ENCODE data around the gene PTS.

The PTS gene

DNA sequence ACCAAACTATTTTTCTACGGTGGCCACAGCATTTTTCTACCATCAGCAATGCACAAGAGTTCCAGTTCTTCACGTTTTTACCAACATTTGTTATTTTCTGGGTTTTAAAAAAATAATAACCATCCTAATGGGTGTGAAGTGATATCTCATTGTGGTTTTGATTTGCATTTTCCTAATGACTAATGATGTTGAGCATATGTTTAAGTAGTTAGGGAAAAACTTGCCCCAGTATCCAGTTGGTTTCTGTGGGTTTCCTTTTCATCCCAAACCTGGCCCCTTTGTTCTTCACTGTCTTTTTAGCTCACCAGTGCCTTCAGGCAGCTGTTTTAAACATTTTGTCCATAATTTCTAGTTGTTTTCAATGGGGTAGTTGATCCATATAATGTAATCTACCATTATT is 14.7 kb upstream of the PTS start:
- H3K4me1 ChIP-seq (ENCODE audit: insufficient read depth, low read length): no peaks in the 10 kb centered on the region
- no peak overlapping the region for H3K9ac ChIP-seq (ENCODE audit: low read depth, low read length)
- H3K9me3 ChIP-seq (ENCODE audit: control insufficient read depth, insufficient read depth, low read length): no peaks in the 10 kb centered on the region
- no peaks in the 10 kb centered on the region for H3K36me3 ChIP-seq (ENCODE audit: insufficient read depth, low read length)

- H3K36me3 ChIP-seq (ENCODE audit: insufficient read depth, low read length): no peaks in the 10 kb centered on the region
- no peak overlapping the region for H3K9ac ChIP-seq (ENCODE audit: low read depth, low read length)
- no peaks in the 10 kb centered on the region for H3K4me1 ChIP-seq (ENCODE audit: insufficient read depth, low read length)
- H3K9me3 ChIP-seq (ENCODE audit: control insufficient read depth, insufficient read depth, low read length): no peaks in the 10 kb centered on the region
Observed at GRCh38 chr11:112212290-112212689, 13.9 kb upstream of the PTS start.

DNA sequence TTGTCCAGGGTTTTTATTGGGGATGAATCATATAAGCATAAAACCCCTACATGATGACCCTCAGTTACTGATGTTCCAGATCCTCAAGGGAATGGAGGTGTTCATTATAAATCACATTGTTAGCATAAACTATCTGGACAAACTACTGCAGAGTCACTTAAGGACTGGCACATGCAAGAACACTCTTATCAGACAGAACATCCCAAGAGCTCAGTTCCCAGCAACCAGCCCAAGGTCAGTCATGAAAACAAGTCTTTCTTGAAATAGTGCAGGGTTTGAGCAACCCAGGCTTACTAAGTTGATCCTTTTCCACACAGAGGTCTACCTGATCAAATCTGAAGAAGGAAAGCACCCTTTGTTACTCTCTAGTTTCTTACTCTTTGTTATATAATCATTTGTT is 13.5 kb upstream of the PTS start:
- H3K36me3 ChIP-seq (ENCODE audit: insufficient read depth, low read length): no peaks in the 10 kb centered on the region
- no peaks in the 10 kb centered on the region for H3K4me1 ChIP-seq (ENCODE audit: insufficient read depth, low read length)
- no peak overlapping the region for H3K9ac ChIP-seq (ENCODE audit: low read depth, low read length)
- H3K9me3 ChIP-seq (ENCODE audit: control insufficient read depth, insufficient read depth, low read length): no peaks in the 10 kb centered on the region

DNA sequence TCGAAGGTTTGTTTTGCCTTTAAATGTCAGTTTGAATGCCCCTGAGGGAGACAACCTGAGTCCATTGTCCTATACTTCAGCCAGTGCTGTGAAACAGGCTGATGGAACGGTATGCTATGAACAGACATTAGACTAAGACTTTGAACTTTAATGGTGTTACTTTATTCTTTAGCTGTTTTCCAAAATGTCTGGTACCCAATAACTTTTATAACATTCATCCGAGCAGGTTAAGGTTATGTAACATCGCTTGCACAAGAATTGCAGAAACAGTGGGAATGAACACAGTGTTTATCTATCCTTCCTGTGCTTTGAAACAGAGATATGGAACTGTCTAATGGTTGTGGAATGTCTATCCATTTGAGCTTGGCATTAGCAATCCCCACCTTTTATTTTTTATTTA is 12.5 kb upstream of the PTS start:
- Histone ChIP-seq H3K36me3 (ENCODE audit: insufficient read depth, low read length) (no peaks in the 10 kb centered on the region), H3K9ac (ENCODE audit: low read depth, low read length) (no peak overlapping the region), H3K9me3 (ENCODE audit: control insufficient read depth, insufficient read depth, low read length) (no peaks in the 10 kb centered on the region), H3K4me1 (ENCODE audit: insufficient read depth, low read length) (no peaks in the 10 kb centered on the region)

DNA sequence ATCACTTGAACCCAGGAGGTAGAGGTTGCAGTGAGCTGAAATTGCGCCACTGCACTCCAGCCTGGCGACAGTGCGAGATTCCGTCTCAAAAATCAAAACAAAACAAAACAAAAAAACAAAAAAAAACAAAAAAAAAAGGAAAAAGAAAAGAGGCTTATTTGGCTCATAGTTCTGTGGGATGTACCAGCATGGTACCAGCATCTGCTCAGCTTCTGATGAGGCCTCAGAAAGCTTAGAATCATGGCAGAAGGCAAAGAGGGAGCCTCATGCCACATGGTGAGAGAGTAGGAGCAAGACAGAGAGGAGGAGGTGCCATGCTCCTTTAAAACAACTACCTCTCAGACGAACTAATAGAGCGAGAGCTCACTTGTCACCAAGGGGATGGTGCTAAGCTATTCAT is 10.6 kb upstream of the PTS start:
- Histone ChIP-seq H3K4me1 (ENCODE audit: insufficient read depth, low read length) (no peaks in the 10 kb centered on the region), H3K9ac (ENCODE audit: low read depth, low read length) (no peak overlapping the region), H3K36me3 (ENCODE audit: insufficient read depth, low read length) (no peaks in the 10 kb centered on the region), H3K9me3 (ENCODE audit: control insufficient read depth, insufficient read depth, low read length) (no peaks in the 10 kb centered on the region)

- Histone ChIP-seq H3K9ac (ENCODE audit: low read depth, low read length) (no peak overlapping the region), H3K4me1 (ENCODE audit: insufficient read depth, low read length) (no peaks in the 10 kb centered on the region), H3K36me3 (ENCODE audit: insufficient read depth, low read length) (no peaks in the 10 kb centered on the region), H3K9me3 (ENCODE audit: control insufficient read depth, insufficient read depth, low read length) (no peaks in the 10 kb centered on the region)
Observed at GRCh38 chr11:112216561-112217105, 9.6 kb upstream of the PTS start.

- no peaks in the 10 kb centered on the region for H3K9me3 ChIP-seq (ENCODE audit: control insufficient read depth, insufficient read depth, low read length)
- H3K4me1 ChIP-seq (ENCODE audit: insufficient read depth, low read length): no peaks in the 10 kb centered on the region
Observed at GRCh38 chr11:112219476-112220232, 6.6 kb upstream of the PTS start.

DNA sequence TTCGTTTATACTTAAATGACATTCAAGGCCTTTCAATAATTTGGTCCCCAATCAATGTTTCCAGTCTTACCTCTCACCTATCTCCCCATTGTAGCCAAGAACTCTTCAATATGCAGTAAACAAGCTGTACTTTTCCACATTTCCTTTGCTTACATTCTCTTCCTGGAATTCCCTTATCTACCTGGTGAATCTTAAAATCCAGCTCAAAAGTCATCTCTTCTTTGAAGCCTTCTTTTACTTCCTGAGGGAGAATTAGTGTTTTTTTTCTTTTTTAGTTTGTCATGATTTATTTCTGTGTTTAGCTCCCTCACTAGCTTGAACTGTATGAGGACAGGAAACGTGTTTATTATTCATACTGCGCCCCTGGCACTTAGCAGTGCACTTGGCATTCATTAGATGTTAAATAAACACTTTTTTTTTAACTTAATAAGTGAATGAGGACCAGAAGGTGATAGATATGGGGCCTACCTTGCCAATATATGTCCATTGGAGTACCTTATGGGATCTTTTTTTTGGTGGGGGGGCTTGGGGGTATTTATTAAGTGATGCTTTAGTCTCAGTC is 4.9 kb upstream of the PTS start:
- Histone ChIP-seq H3K36me3 (ENCODE audit: insufficient read depth, low read length) (no peaks in the 10 kb centered on the region), H3K4me1 (ENCODE audit: insufficient read depth, low read length) (no peaks in the 10 kb centered on the region), H3K9me3 (ENCODE audit: control insufficient read depth, insufficient read depth, low read length) (no peaks in the 10 kb centered on the region), H3K9ac (ENCODE audit: low read depth, low read length) (no peak overlapping the region)

More at GRCh38 chr11:112219476-112220232, 6.6 kb upstream of the PTS start:
- Histone ChIP-seq H3K9ac (ENCODE audit: low read depth, low read length) (no peak overlapping the region), H3K36me3 (ENCODE audit: insufficient read depth, low read length) (no peaks in the 10 kb centered on the region)

- Histone ChIP-seq H3K9ac (ENCODE audit: low read depth, low read length) (no peak overlapping the region), H3K36me3 (ENCODE audit: insufficient read depth, low read length) (no peaks in the 10 kb centered on the region), H3K4me1 (ENCODE audit: insufficient read depth, low read length) (no peaks in the 10 kb centered on the region), H3K9me3 (ENCODE audit: control insufficient read depth, insufficient read depth, low read length) (no peaks in the 10 kb centered on the region)
Observed at GRCh38 chr11:112222303-112222702, 3.9 kb upstream of the PTS start.

DNA sequence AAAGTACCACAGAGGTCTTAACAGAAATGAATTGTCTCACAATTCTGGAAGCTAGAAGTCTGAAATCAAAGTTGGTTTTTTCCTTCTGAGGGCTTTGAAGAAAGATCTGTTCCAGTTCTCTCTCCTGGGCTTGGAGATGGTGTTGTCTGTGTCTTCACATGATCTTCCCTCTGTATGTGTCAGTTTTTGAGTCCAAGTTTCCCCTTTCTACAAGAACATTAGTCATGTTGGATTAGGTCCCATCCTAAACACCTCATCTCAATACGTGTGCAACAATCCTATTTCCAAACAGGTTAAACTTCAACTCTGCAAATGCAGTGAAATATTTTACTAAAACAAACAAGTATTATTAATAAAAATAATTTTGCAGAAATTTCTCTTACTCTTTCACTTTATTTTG is 3.1 kb upstream of the PTS start:
- no peaks in the 10 kb centered on the region for H3K9me3 ChIP-seq (ENCODE audit: control insufficient read depth, insufficient read depth, low read length)
- H3K4me1 ChIP-seq (ENCODE audit: insufficient read depth, low read length): no peaks in the 10 kb centered on the region
- H3K36me3 ChIP-seq (ENCODE audit: insufficient read depth, low read length): no peaks in the 10 kb centered on the region
- H3K9ac ChIP-seq (ENCODE audit: low read depth, low read length): no peak overlapping the region

DNA sequence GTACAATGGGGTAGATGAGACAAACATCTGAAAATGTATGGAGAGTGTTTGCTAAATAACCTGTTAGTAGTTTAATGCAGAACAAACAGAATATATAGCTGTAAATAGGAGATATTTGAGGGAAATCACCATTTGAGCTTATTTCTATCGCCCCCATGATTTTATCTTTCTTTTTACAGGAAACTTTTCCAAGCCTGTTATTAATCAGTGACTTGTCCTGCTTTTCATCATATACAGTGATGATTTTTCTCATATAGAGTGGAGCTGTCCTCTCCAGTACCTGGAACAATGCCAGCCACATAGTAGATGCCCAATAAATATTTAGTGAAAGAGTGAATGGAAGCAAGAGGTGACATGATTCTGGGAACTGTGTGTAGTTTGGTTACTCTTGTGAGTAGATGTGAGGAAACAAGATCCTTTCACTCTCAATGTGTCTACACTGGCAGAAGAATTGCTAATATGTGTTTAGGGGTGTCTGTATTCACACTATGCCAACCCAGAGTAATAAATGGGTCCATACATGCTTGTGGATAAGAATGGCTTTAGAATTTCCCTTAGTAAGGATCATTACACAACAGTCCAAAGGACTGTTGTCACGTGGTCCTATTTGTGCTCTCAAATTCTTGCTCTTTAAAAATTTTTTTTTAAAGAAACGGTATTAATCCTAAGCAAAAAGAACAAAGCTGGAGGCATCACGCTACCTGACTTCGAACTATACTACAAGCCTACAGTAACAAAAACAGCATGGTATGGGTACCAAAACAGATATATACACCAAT is 2.3 kb upstream of the PTS start:
- no peaks in the 10 kb centered on the region for H3K36me3 ChIP-seq (ENCODE audit: insufficient read depth, low read length)
- H3K4me1 ChIP-seq (ENCODE audit: insufficient read depth, low read length): no peaks in the 10 kb centered on the region
- H3K9ac ChIP-seq (ENCODE audit: low read depth, low read length): no peak overlapping the region
- no peaks in the 10 kb centered on the region for H3K9me3 ChIP-seq (ENCODE audit: control insufficient read depth, insufficient read depth, low read length)

- H3K4me1 ChIP-seq (ENCODE audit: insufficient read depth, low read length): no peaks in the 10 kb centered on the region
- H3K9me3 ChIP-seq (ENCODE audit: control insufficient read depth, insufficient read depth, low read length): no peaks in the 10 kb centered on the region
- peak overlapping the region; percentile 92 for H3K9ac ChIP-seq (ENCODE audit: low read depth, low read length)
- H3K36me3 ChIP-seq (ENCODE audit: insufficient read depth, low read length): peaks cover 3% of the 10 kb centered on the region; the same call in 1 of the 2 replicates
Observed at GRCh38 chr11:112225753-112226061, 521 bp upstream of the PTS start.

DNA sequence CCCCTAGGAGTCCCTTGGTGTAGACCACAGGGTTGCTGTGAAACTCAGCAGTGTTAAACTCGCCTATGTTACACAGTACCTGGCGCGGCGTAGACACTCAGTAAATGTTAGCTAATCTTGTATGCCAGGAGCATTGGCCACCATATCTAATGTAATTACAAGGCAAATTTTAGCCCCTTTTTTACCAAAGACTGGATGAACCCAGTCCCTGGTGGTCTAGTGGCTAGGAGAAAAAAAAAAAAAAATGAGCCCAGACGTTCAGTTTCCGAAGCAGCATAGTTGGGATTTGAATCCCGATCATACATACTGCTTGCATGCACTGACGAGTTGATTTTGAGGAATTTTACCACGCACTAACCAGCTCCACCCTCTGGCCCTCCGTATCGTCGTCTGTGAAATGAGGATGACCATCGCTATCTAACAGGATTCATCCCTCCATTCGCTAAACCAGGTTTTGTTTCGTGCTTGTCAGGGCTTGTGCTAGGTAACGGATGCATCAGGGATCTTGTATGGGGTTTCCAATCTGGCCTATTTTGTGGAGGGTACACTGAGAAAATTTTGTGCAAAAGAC is 688 bp downstream of the PTS start:
- peaks cover 3% of the 10 kb centered on the region; the same call in 1 of the 2 replicates for H3K36me3 ChIP-seq (ENCODE audit: insufficient read depth, low read length)
- no peaks in the 10 kb centered on the region for H3K9me3 ChIP-seq (ENCODE audit: control insufficient read depth, insufficient read depth, low read length)
- H3K9ac ChIP-seq (ENCODE audit: low read depth, low read length): peak overlapping the region; percentile 92
- H3K4me1 ChIP-seq (ENCODE audit: insufficient read depth, low read length): no peaks in the 10 kb centered on the region

DNA sequence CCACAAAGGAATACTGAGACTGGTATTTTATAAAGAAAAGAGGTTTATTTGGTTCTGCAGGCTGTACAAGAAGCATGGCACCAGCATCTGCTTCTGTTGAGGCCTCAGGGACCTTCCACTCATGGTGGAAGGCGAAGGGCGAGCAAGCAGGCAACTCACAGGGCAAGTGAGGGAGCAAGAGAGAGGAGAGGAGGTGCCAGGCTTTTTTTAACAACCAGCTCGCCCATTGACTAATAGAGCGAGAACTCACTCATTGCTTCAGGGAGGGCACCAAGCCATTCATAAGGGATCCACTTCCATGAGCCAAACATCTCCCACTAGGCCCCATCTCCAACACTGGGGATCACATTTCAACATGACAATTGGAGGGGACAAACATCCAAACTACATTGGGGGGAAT is 1.2 kb downstream of the PTS start:
- H3K9me3 ChIP-seq (ENCODE audit: control insufficient read depth, insufficient read depth, low read length): no peaks in the 10 kb centered on the region
- peaks cover 3% of the 10 kb centered on the region; the same call in 1 of the 2 replicates for H3K36me3 ChIP-seq (ENCODE audit: insufficient read depth, low read length)
- H3K4me1 ChIP-seq (ENCODE audit: insufficient read depth, low read length): no peaks in the 10 kb centered on the region
- H3K9ac ChIP-seq (ENCODE audit: low read depth, low read length): peak overlapping the region; percentile 92; the same call in 1 of the 2 replicates
